Activated CD4-positive, alpha-beta T cell treated with anti-CD3 and anti-CD28 coated beads, Interleukin-10, Interleukin-2, amounts not matched to agents 100 ng/mL and 50 ng/mL, durations not matched to agents 16 hours and 8 hours (primary cell): Measurements from ENCODE around the gene SKAP1.

Experiments
- DNase-seq: peaks from one replicate; pipeline ENCODE4 v3.0.0-alpha.2; 2020

Gene SKAP1

DNA sequence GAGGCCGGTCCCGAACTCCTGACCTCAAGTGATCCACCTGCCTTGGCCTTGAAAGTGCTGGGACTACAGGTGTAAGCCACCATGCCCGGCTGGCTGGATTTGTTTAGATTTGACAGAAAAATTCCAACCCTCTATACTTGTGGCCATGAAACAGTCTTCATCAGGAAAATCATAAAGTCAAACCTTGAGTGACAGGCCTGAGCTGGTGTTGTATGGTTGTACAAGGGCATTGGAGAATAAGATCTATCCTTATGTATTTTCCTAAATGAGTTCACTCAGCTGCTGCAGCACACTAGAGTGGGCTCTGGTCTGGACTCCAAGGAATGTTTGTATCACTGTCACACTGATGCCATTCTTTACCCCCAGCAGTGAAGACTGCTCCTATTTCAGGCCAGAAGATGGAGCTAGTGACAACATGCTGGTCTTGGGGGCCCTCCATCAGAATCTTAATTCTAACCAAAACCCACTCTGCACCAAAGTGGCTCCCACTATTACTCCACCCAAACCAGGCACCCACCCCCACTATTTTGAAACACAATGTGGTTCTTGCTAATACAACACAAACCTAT lies 295.0 kb downstream of the SKAP1 start:
- DNase-seq: no peak

DNA sequence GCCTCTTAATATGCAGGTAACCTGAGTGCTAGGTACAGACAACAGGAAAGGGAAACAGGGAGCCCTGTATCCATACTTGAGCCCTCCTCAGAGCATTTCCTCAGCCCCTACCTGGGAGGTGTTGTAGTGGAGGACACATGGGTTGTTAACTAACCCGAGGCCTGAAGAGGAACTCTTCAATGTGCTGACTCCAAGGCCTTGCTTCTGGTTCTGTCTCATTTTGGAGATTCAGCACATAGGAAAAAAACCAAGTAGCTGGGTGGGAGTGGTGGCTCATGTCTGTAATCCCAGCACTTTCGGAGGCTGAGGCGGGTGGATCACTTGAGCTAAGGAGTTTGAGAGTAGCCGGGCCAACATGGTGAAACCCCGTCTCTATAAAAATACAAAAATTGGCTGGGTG lies 297.6 kb downstream of the SKAP1 start:
- no peak for DNase-seq

DNA sequence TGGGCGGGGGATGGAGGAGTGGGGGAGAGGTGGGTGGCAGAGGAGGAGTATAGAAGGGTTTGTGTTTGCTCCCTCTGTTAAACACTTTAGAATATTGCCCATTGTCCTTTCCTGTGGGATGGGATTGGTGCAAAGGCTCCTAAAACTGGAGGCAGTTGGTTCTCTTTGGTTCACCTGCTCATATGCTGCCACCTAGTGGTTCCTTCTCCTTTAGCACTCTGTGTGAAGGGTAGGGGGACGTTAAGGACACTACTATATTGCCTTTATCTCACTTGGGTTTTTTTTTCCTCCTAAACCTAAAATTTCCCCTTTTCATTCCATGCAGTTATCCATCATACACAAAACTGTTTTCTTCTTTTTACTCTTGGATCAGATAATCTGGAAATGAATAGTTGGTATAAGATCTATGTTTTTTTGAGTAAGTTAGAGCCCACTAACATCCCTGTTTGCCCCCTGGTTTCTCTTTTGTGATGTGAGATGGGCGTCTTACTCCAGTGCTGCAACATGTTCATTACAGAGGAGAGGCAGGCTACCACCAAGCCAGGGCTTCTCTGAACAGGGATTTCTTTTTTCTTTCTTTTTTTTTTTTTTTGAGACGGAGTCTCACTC lies 298.7 kb downstream of the SKAP1 start:
- peak; percentile 71 for DNase-seq

DNA sequence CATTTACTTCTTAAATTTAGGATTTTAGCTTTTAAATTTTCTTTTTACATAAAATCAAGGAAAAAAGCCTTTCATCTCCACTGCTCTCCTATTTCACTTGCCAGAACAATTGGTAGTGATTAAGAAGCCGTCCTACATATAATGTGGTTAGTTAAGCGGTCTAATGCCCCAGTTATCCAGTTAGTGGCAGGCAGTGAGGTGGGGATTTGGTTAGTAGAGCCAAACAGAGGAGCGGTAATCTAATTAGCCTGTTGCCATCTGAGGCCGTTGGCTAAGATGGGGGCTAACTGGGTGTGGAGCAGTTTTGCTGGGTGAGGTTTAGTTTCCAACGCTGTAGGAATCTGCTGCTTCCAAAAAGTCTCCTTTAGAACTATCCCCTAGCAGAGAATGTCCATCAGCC lies 300.0 kb downstream of the SKAP1 start:
- DNase-seq: no peak

DNA sequence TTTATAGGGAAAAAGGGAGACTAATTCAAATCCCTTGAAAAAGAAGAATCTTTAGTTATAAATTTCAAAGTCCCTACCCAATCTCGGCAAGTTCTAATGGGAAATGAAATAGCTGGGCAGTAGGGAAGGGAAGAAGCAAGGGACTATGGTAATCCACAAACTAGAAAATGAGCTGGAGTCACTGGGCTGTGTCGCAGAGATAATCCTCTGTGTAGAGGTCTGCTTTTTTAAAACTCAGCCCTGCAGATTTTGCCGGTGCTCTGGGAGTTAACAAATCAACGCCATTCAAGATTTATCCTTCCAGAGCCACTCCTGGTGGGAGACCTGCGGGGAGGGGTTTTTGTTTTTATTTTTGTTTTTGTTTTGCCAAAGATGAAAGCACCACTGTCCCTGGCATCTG lies 301.6 kb downstream of the SKAP1 start:
- DNase-seq: no peak

DNA sequence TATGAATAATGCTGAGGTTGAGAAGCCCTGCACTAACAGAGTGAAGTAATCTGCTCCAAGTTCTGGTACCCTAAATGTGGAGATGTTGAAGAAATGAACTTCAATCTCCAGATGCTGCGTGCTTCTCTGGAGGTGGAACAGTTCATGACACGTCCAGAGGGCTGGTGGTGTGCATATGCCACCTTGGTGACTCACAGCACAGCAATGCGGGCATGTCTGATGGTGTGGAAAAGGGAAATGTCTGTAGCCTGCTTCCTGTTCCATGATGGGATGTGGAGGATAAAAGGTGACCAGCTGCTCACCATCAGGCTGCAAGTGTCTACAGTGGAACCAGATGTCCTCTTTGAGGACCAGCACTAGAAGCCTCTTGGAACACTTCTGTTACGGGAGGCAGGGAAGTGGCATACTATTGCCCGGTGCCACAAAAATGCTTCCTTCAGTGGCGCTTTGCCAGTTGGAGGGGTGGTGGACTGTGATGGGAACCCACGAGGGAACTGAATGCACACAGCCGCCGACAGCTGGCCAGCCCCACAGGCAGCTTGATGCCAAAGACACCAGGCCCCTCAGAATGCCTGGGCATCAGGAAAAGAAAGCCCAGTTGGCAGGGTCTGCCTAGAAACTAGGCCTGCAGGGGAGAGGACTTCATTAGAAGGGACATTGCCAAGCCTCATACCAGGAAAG lies 302.5 kb downstream of the SKAP1 start:
- no peak for DNase-seq

DNA sequence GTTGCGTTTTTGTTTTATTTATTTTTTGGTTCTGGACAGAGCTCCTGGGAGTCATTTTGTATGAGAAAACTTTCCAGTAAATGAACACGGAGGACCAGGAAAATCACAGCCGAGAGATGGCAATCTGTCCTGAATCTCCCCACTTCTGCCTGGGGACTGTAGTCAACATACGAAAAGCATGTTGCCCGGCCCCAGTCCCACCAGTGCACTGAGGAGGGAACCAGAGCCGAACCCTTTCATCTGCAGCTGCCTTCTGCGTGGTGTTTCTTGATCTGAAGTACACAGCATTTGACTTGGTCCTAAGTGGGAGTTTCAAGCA lies 303.5 kb downstream of the SKAP1 start:
- DNase-seq: no peak

DNA sequence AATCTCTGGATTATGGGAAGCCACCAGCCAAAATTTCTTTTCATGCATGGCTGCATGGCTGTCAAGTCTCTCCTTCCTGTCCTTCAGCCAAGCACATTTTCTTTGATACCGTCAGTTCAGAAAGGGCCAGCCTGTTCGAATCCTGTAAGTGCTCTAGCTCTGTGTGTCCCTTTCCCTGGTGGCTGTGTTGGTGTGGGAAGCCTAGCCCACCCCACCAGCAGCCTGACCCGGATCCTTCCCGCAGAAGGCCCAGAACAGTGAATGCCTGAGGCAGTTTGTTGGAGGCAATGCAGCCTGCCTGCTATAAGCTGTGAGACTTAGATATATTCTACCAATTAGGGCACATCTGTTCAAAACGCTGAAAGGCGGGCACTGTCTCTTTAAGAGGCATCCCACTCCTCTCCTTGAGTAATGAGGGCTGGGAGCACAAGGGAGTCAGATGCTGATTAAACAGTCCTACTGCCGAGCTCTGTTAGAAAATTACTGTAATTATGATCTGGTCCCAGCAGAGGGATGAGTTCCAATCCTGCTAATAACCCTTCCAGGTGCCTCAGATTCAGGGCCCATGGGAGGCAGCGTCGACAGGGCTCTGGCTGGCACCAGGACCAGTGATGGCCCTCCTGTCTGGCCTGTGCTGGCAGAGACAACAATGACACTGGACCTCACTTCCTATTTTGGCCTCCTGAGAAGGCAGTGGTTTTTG lies 304.0 kb downstream of the SKAP1 start:
- DNase-seq: no peak

DNA sequence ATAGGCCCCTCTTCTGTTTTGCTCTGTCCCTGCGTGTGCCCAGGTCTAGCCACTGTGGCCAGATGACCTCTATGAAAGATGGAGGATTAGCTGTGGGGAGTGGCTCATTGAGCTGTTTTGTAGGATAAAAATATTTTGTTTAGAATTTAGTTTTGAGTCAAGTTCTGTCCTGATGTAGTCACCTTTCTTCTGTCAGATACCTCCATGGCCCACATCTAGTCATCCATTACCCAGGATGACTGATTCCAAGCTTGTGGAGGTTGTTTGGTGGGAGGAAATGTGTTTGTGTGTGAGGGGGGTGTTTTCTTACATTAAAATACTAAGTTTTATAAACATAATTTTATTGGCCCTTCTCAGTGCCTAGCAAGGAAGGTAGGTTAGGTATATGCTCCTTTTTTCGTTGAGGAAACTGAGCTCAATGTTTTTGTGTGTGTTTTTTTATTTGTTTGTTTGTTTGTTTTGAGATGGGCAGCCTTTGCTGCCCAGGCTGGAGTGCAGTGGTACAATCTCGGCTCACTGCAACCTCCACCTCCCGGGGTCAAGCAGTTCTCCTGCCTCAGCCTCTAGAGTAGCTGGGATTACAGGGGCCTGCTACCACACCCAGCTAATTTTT lies 306.1 kb downstream of the SKAP1 start:
- DNase-seq: peak; percentile 62

DNA sequence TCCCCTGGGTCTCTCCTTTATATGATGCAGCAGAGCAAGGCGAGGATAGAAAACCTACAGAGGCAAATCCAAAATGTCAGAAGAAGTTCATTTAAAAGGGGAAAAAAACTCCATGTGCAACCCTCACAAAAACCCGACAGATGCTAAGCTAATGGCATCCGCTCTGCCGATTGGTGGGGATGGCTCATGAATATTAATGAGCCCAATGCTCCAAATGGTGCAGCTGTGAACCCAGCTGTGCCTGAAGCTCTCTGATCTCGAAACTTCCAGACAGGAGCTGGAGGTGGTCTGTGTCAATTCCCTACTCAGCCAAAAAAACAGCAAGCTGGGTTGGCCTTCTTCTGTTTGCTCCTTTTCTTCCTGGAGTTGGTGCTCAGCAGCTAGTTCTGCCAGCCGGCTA lies 306.9 kb downstream of the SKAP1 start:
- no peak for DNase-seq

DNA sequence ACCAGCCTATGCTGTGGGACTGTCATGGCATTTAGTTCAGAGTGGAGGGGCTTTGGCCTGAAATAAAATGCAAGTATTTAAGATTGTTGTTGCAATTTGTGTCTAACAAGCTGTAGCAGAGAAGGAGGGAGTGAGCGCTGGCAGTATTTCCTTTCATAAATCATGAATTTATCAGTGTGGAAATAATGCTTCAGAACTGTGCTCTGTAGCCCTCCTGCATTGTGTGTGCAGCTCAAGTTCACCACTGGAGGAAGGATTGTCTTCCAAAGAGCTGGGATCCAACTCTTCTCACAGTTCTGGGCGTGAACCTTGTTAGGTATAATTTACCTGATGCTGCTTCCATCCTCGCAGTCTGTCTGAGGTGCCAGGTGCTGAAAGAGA lies 307.4 kb downstream of the SKAP1 start:
- DNase-seq: no peak

DNA sequence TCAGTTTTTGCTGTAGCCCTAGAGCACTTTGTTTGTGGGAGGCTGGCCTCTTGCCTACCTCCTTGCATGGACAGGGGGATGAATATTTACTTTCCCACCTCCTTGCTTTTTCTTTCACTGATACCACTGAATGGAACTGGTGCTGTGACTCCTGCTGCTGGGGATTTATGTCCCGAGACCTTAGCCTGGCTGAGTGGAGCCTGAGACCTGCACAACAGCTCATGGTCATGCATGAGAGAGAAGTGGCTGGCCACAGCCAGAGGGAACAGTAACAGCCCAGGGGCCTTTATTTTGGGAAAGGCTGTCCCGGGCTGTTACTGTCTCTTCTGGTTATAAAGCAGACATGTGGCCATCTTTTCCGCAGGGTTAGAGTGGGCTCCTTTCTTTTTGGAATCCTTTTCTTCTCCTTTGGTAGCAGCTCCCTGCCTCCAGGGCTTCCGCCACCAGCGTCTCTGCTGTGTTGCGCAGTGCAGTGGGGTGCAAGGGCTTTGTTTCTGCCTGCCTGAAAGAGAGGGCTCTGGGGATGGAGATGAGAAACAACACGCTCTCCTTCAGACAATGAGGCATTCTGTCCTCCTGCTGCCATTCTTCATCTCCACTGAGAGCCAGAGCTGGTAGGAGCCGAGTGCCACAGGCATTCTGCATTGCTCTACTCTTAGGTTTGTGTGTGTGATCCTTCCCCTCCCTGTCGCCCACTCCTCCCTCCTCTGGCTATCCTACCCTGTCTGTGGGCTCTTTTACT lies 307.9 kb downstream of the SKAP1 start:
- no peak for DNase-seq

DNA sequence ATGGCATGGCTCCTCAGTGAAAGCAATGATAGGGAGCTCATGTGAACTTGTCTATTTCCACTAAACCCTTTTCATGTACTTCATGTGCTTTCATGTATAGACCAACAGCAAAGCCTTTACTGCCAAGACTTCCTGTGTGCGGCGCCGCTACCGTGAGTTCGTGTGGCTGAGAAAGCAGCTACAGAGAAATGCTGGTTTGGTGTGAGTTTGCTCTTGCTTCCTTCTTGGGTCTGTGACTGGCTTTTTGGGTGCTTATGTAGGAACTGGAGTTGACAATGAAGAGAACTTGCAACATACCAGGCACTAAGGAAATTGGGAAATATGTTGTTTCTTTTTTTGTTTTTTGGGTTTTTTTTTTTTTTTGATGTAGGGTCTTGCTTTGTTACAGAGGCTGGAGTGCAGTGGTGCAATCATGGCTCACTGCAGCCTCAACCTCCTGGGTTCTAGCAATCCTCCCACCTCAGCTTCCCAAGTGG lies 316.8 kb downstream of the SKAP1 start:
- DNase-seq: peak; percentile 58

DNA sequence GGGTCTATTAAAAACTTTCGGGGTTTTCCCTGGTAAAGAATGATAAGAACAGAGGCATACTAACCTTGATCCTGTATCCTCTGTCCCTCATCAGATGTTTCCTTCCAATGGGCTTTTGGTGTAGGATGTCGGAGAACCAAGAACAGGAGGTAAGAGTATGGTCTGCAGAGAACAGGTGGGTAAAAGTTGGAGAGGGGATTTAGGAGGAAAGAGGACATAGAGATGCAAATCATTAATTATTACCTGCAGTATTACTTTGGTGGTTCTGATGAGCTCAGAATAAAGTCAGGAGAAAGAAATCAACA lies 318.1 kb downstream of the SKAP1 start:
- DNase-seq: no peak

DNA sequence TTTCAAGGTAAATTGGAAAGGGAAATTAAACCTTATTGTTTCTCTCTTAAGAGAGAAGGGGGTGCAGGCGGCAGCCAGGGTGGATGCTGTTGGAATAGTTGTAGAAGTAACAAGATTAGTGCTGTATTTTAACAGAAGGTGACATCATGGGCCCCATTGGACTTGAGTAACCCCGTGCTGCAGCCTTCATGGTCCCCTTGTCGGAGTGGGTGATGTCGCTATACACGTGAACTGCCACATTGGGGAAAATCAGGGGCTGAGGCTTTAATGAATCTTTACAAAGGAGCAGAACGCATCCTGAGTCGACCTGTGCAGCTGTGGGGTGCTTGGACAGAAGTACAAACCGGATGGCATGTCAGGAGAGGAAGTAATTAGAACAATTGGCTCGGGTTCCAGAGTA lies 319.3 kb downstream of the SKAP1 start:
- DNase-seq: no peak

DNA sequence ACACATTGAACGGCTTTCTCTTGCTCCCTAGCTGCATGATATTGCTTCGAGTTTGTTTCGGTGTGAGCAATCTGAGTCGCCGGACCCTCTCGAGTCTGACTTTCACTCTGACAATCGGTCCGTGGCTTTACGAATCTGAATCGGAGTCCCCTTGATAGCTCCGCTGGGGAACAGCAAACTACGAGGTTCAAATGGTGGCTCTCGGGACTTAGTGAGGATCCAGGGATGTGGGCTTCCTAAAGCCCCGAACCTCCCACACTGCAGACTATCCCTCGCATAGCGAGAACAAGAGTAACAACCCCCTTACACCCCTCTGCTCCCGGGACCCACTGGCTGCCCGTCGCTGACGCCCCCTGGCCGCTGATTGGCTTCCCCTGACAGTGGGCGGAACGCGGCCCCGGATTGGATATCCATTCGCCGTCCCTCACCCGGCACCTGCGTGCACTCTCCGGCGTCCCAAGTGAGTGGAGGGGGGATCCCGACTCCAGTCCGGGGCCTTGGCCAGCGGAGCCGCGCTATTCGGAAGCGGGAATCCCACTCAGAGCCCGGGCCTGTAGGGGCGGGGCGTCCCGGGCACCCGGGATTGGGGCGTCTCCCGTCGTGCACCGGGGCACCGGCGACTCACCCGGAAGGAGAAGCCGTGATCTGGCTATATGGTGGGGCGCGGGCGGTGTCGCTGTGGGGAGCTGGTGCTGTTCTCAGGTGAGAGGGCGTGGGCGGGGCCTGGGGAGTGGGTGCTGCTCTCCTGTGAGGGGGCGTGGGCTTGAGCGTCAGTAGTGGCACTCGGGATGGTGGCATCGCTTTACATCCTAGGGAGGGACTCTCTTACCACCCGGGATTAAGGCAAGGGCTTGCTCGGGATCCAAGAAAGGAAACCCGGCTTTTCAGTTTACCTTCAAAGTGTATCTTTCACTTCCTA lies 322.6 kb downstream of the SKAP1 start, which contains the start of gene SNX11:
Gene SNX11, plus strand, starts transcription at position 630 of the 919 bp plus-strand sequence. CDS start 4,278 bp downstream, outside the sequence.
- peak; percentile 94 for DNase-seq

DNA sequence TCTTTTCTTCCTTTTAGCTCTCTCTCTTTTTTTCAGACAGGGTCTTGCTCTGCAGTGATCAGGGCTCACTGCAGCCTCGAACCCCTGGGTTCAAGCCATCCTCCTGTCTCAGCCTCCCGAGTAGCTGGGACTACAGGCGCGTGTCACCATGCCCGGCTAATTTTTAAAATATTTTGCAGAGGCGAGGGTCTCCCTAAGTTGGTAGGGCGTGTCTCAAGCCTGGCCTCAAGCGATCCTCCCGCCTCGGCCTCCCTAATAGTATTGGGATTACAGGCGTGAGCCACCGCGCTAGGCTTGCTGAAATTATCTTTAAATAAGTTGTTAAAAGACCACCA lies 323.2 kb downstream of the SKAP1 start:
- no peak for DNase-seq

DNA sequence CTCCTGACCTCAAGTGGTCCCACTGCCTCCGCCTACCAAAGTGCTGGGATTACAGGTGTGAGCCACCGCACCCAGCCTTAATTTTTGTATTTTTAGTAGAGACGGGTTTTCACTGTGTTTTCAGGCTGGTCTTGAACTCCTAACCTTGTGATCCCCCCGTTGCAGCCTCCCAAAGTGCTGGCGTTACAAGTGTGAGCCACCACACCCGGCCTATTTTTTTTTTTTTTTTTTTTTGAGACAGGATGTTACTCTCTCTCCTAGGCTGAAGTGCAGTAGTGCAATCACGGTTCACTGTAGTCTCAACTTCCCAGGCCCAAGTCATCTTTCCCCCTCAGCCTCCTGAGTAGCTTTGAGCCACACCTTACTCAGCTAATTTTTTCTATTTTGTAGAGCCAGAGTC lies 325.6 kb downstream of the SKAP1 start:
- DNase-seq: no peak

DNA sequence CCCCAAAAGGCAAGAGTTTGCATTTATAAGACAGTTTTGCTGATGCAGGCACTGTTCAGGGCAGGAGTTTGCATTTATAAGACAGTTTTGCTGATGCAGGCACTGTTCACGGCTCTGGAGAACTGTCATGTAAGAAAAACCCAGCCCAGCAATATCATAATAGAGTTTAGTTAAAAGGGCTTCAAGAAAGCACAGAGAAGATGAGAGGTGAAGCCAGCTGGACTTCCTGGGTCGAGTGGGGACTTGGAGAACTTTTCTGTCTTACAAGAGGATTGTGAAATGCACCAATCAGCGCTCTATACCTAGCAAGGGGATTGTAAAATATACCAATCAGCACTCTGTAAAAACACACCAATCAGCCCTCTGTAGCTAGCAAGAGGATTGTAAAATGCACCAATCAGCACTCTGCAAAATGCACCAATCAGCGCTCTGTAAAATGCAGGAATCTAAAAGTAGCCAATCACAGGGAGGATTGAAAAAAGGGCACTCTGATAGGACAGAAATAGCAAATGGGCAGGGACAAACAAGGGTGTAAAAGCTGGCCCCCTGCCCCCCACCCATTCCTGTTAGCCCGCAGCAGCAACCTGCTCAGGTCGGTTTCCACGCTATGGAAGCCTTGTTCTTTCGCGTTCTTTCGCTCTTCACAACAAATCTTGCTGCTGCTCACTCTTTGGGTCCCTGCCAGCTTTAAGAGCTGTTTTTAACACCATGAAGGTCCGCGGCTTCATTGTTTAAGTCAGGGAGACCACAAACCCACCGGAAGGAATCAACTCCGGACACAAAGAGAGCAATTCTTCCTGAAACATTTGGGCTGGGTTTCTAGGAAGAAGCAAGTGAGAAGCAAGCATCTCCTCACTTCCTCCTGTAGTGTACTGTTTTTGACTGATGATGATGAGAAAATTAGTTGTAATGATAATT lies 327.0 kb downstream of the SKAP1 start:
- peak; percentile 44 for DNase-seq

DNA sequence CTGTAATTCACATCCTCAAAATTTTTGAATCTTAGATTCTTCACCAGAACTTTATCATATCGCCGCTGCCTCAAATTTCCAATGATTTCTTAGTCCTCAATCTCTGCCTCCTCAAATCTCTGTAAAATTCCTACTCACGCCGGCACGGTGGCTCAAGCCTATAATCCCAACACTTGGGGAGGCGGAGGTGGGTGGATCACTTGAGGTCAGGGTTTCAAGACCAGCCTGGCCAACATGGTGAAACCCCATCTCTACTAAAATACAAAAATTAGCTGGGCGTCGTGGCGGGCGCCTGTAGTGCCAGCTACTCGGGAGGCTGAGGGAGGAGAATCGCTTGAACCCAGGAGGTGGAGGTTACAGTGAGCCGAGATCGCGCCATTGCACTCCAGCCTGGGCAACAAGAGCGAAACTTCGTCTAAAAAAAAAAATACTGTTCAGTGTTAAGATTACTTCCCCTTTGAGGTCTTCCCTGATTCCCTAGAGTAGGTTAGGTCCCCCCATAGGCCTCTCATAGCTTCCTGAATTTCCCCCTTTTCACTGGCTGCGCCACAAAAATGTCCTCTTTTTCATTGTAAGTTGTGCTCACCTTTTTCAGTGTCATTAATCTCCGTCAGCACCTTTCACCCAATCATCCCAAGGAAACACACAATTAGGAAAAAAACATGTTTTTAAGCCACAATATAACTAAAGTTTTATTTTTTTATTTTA lies 327.8 kb downstream of the SKAP1 start:
- no peak for DNase-seq
